H9 (cell line): ENCODE results near the gene POLR3H. TPM values are rescaled to one million over a fixed set of nuclear protein-coding genes. Genes with fewer than 3 reads are reported as not detected.
A peak's percentile ranks its signal among the peaks of the same experiment; 100 is the strongest.

Experiments
- DNase-seq: peaks from one replicate; pipeline ENCODE4 v3.0.0-alpha.2; 2017
- H2AFZ ChIP-seq: one replicate; pipeline ENCODE4 v1.6.1; 2013; ENCODE audit warnings: mild to moderate bottlenecking, low read length, control low read depth, moderate library complexity
- H2AK5ac ChIP-seq: 2 replicates; pipeline ENCODE4 v1.6.1; 2013; ENCODE audit warnings: low read length, control low read depth, mixed read lengths; ENCODE audit not compliant: insufficient read length
- H2BK120ac ChIP-seq: one replicate; pipeline ENCODE4 v1.6.1; 2013; ENCODE audit warnings: low read depth, mild to moderate bottlenecking, low read length, control low read depth, inconsistent platforms; ENCODE audit not compliant: poor library complexity, severe bottlenecking
- H2BK12ac ChIP-seq: 2 replicates; pipeline ENCODE4 v1.6.1; 2013; ENCODE audit warnings: low read length, control low read depth, mixed read lengths, low read depth; ENCODE audit not compliant: insufficient read length
- H2BK15ac ChIP-seq: 2 replicates; pipeline ENCODE4 v1.6.1; 2013; ENCODE audit warnings: low read depth, low read length, control low read depth
- H2BK20ac ChIP-seq: one replicate; pipeline ENCODE4 v1.6.1; 2013; ENCODE audit warnings: low read depth, mild to moderate bottlenecking, low read length, control low read depth, inconsistent platforms; ENCODE audit not compliant: poor library complexity, severe bottlenecking
- H2BK5ac ChIP-seq: 2 replicates; pipeline ENCODE4 v1.6.1; 2013; ENCODE audit warnings: low read length, control low read depth, mixed read lengths; ENCODE audit not compliant: insufficient read length
- H3K14ac ChIP-seq: 2 replicates; pipeline ENCODE4 v1.6.1; 2013; ENCODE audit warnings: low read length, control low read depth; ENCODE audit not compliant: insufficient read depth
- H3K18ac ChIP-seq: 2 replicates; pipeline ENCODE4 v1.6.1; 2013; ENCODE audit warnings: low read depth, mild to moderate bottlenecking, mixed read lengths, low read length, control low read depth; ENCODE audit not compliant: insufficient read length
- H3K23ac ChIP-seq: 2 replicates; pipeline ENCODE4 v1.6.1; 2013; ENCODE audit warnings: low read length, control low read depth, mixed read lengths, low read depth; ENCODE audit not compliant: insufficient read length
- H3K23me2 ChIP-seq: 2 replicates; pipeline ENCODE4 v1.6.1; 2013; ENCODE audit warnings: low read depth, mild to moderate bottlenecking, mixed read lengths, low read length, control low read depth; ENCODE audit not compliant: insufficient read length, poor library complexity, severe bottlenecking
- H3K27ac ChIP-seq: 2 replicates; pipeline ENCODE4 v1.5.1; 2013; ENCODE audit warnings: low read length, control low read depth, mixed read lengths, low read depth; ENCODE audit not compliant: insufficient read length
- H3K27me3 ChIP-seq: 2 replicates; pipeline ENCODE4 v1.6.1; 2013; ENCODE audit warnings: low read length, control low read depth, inconsistent platforms; ENCODE audit not compliant: insufficient read depth
- H3K4ac ChIP-seq: 2 replicates; pipeline ENCODE4 v1.6.1; 2013; ENCODE audit warnings: low read depth, mild to moderate bottlenecking, control low read depth, inconsistent platforms, low read length, moderate library complexity
- H3K4me1 ChIP-seq: 2 replicates; pipeline ENCODE4 v1.6.1; 2013; ENCODE audit warnings: low read length, control low read depth, inconsistent platforms; ENCODE audit not compliant: insufficient read depth
- H3K4me2 ChIP-seq: 2 replicates; pipeline ENCODE4 v1.6.1; 2013; ENCODE audit warnings: low read length, control low read depth, mixed read lengths; ENCODE audit not compliant: insufficient read length, insufficient read depth
- H3K56ac ChIP-seq: 2 replicates; pipeline ENCODE4 v1.6.1; 2013; ENCODE audit warnings: low read depth, mild to moderate bottlenecking, mixed read lengths, low read length, control low read depth; ENCODE audit not compliant: insufficient read length
- H3K79me1 ChIP-seq: 2 replicates; pipeline ENCODE4 v1.6.1; 2013; ENCODE audit warnings: low read depth, mild to moderate bottlenecking, moderate library complexity, low read length, control low read depth, inconsistent platforms; ENCODE audit not compliant: insufficient read depth, poor library complexity, severe bottlenecking
- H3K79me2 ChIP-seq: 2 replicates; pipeline ENCODE4 v1.6.1; 2013; ENCODE audit warnings: low read length, control low read depth, inconsistent platforms; ENCODE audit not compliant: insufficient read depth
- H3K9ac ChIP-seq: 2 replicates; pipeline ENCODE4 v1.6.1; 2013; ENCODE audit warnings: low read length, control low read depth, mixed read lengths; ENCODE audit not compliant: insufficient read length; ENCODE audit errors: extremely low read depth
- H3K9me3 ChIP-seq: one replicate; pipeline ENCODE4 v1.6.1; 2013; ENCODE audit warnings: low read depth, low read length, inconsistent platforms; ENCODE audit not compliant: control insufficient read depth
- H3T11ph ChIP-seq: one replicate; pipeline ENCODE4 v1.6.1; 2013; ENCODE audit warnings: mild to moderate bottlenecking, low read length, control low read depth, inconsistent platforms
- H4K20me1 ChIP-seq: one replicate; pipeline ENCODE4 v1.6.1; 2013; ENCODE audit not compliant: control insufficient read depth, insufficient read length, insufficient read depth
- H4K5ac ChIP-seq: 2 replicates; pipeline ENCODE4 v1.6.1; 2013; ENCODE audit warnings: low read depth, mild to moderate bottlenecking, mixed read lengths, low read length, control low read depth; ENCODE audit not compliant: insufficient read length
- H4K8ac ChIP-seq: replicated peaks from 2 replicates; pipeline ENCODE4 v1.6.1; 2013; ENCODE audit warnings: low read length, control low read depth, mixed read lengths, low read depth; ENCODE audit not compliant: insufficient read length
- H4K91ac ChIP-seq: 2 replicates; pipeline ENCODE4 v1.6.1; 2013; ENCODE audit warnings: low read depth, mild to moderate bottlenecking, moderate library complexity, mixed read lengths, low read length, control low read depth; ENCODE audit not compliant: insufficient read length
- H3K27ac Mint-ChIP-seq, 3 experiments: 2 replicates in 2 of 3; 3 replicates in 1 of 3; pipeline ENCODE4 v1.8.0; 2020 to 2021; ENCODE audit warnings: mixed read lengths in 3 of 3, mild to moderate bottlenecking in 1 of 3, moderate library complexity in 1 of 3
- H3K27me3 Mint-ChIP-seq: 2 replicates; pipeline ENCODE4 v1.8.0; 2021; ENCODE audit warnings: low read depth, mild to moderate bottlenecking, moderate library complexity, mixed read lengths
- H3K36me3 Mint-ChIP-seq, 3 experiments: 2 replicates in 2 of 3; 3 replicates in 1 of 3; pipeline ENCODE4 v1.8.0; 2020 to 2021; ENCODE audit warnings: low read depth in 3 of 3, mixed read lengths in 3 of 3; ENCODE audit not compliant: insufficient read depth in 1 of 3
- H3K4me1 Mint-ChIP-seq, 2 experiments: 2 replicates each; pipeline ENCODE4 v1.8.0; 2020; ENCODE audit warnings: mixed read lengths in 2 of 2
- H3K4me3 Mint-ChIP-seq, 2 experiments: 2 replicates in 1 of 2; 3 replicates in 1 of 2; pipeline ENCODE4 v1.8.0; 2020 to 2021; ENCODE audit warnings: mild to moderate bottlenecking in 2 of 2, mixed read lengths in 2 of 2, moderate library complexity in 1 of 2
- H3K9me3 Mint-ChIP-seq, 2 experiments: 2 replicates in 1 of 2; 3 replicates in 1 of 2; pipeline ENCODE4 v1.8.0; 2020; ENCODE audit warnings: mild to moderate bottlenecking in 2 of 2, mixed read lengths in 2 of 2, moderate library complexity in 1 of 2
- WGBS: extraction: QIAGEN DNeasy Blood & Tissue Kit; methylation state at CpG from one replicate; pipeline ENCODE4 v1.1.7; 2013; ENCODE audit warnings: missing lambda C conversion rate, low lambda C conversion rate, mixed read lengths; ENCODE audit not compliant: insufficient read length; ENCODE audit errors: extremely low coverage; 5-methylcytosine and 5-hydroxymethylcytosine counted together
- total RNA-seq: library from RNA; stranded (reverse); gene quantifications from 2 replicates; pipeline ENCODE4 v1.2.1, GENCODE V29; 2021
- TF ChIP-seq, protein P1 (sequence below): fragments of 200-600 bp; sonication (generic); conservative IDR thresholded peaks from 3 replicates; pipeline ENCODE4 v1.8.0; 2021; ENCODE audit warnings: antibody characterized with exemption, mild to moderate bottlenecking

POLR3H gene
- total RNA-seq, 1 experiment from 2014 or later, result 68.2 TPM

- peak overlapping the region in 1 of 3 experiments; percentile 74; a peak in 1 of 7 replicates for H3K27ac Mint-ChIP-seq
- Histone ChIP-seq H3T11ph (no peak overlapping the region), H3K14ac (no peak overlapping the region), H2BK120ac (no peak overlapping the region), H3K79me2 (no peaks in the 10 kb centered on the region), H2AFZ (no peak overlapping the region), H2BK5ac (no peak overlapping the region), H2BK15ac (no peak overlapping the region), H3K4me2 (no peak overlapping the region), H4K8ac (no peak overlapping the region), H3K23ac (no peak overlapping the region), H3K27ac (no peak overlapping the region), H3K18ac (no peak overlapping the region), H3K79me1 (no peaks in the 10 kb centered on the region), H2AK5ac (no peak overlapping the region), H4K20me1 (no peaks in the 10 kb centered on the region), H3K23me2 (no peaks in the 10 kb centered on the region), H4K91ac (no peak overlapping the region), H3K56ac (no peak overlapping the region), H3K9me3 (no peaks in the 10 kb centered on the region), H4K5ac (no peak overlapping the region), H3K4me1 (no peaks in the 10 kb centered on the region), H3K9ac (no peak overlapping the region), H3K4ac (no peak overlapping the region), H3K27me3 (no peaks in the 10 kb centered on the region), H2BK12ac (no peak overlapping the region), H2BK20ac (no peak overlapping the region)
- no peak for DNase-seq
- H3K36me3 Mint-ChIP-seq, result no peaks in the 10 kb centered on the region; a peak in 1 of 7 replicates
- H3K9me3 Mint-ChIP-seq, result no peaks in the 10 kb centered on the region
- H3K4me1 Mint-ChIP-seq, result peaks cover 3 to 4% of the 10 kb centered on the region in 2 experiments; a peak in 2 of 4 replicates
- TF ChIP-seq, protein P1, sequence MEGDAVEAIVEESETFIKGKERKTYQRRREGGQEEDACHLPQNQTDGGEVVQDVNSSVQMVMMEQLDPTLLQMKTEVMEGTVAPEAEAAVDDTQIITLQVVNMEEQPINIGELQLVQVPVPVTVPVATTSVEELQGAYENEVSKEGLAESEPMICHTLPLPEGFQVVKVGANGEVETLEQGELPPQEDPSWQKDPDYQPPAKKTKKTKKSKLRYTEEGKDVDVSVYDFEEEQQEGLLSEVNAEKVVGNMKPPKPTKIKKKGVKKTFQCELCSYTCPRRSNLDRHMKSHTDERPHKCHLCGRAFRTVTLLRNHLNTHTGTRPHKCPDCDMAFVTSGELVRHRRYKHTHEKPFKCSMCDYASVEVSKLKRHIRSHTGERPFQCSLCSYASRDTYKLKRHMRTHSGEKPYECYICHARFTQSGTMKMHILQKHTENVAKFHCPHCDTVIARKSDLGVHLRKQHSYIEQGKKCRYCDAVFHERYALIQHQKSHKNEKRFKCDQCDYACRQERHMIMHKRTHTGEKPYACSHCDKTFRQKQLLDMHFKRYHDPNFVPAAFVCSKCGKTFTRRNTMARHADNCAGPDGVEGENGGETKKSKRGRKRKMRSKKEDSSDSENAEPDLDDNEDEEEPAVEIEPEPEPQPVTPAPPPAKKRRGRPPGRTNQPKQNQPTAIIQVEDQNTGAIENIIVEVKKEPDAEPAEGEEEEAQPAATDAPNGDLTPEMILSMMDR, result no peak
- no CpG with 5 or more reads among the region's 3 CpGs for WGBS
- no peak overlapping the region for H3K4me3 Mint-ChIP-seq
- H3K27me3 Mint-ChIP-seq, result peaks cover 2% of the 10 kb centered on the region; the same call in 1 of the 2 replicates
Measured at GRCh38 chr22:41570221-41570620, 26.0 kb upstream of the POLR3H start.
